GM23338 (cell line): ENCODE measurements around the gene TTC39B. TPM values are rescaled to one million over a fixed set of nuclear protein-coding genes. Genes with fewer than 3 reads are reported as not detected.

ENCODE experiments used
- ATAC-seq: fragments of 200-7000 bp; cut with Tn5 transposase; 3 replicates; pipeline ENCODE4 v1.9.1; 2020
- DNase-seq: peaks from one replicate; pipeline ENCODE4 v3.0.0-alpha.2; 2015; ENCODE audit warnings: low spot score
- H2AFZ ChIP-seq: fragments of 200-600 bp; sonication (generic); 2 replicates; pipeline ENCODE4 v1.8.0; 2016; ENCODE audit warnings: antibody characterized with exemption, mild to moderate bottlenecking, moderate library complexity
- H3F3A ChIP-seq: fragments of 200-600 bp; sonication (generic); replicated peaks from 2 replicates; pipeline ENCODE4 v1.8.0; 2017; ENCODE audit warnings: antibody characterized with exemption, mixed run types, low read depth
- H3K27ac ChIP-seq: fragments of 200-600 bp; sonication (generic); 2 replicates; pipeline ENCODE4 v1.6.1; 2016; ENCODE audit warnings: low read depth
- H3K27me3 ChIP-seq: fragments of 200-600 bp; sonication (generic); 2 replicates; pipeline ENCODE4 v1.8.0; 2016; ENCODE audit warnings: mild to moderate bottlenecking, mixed run types, moderate library complexity; ENCODE audit not compliant: insufficient read depth
- H3K36me3 ChIP-seq: fragments of 200-600 bp; sonication (generic); 2 replicates; pipeline ENCODE4 v1.8.0; 2016; ENCODE audit warnings: mild to moderate bottlenecking; ENCODE audit not compliant: insufficient read depth
- H3K4me1 ChIP-seq: fragments of 200-600 bp; sonication (generic); 2 replicates; pipeline ENCODE4 v1.8.0; 2016; ENCODE audit warnings: mild to moderate bottlenecking, moderate library complexity; ENCODE audit not compliant: insufficient read depth
- H3K4me2 ChIP-seq: fragments of 200-600 bp; sonication (generic); 2 replicates; pipeline ENCODE4 v1.7.1; 2017; ENCODE audit warnings: mixed run types
- H3K4me3 ChIP-seq: fragments of 200-600 bp; sonication (generic); 2 replicates; pipeline ENCODE4 v1.6.1; 2016; ENCODE audit warnings: mixed run types
- H3K79me2 ChIP-seq: fragments of 200-600 bp; sonication (generic); replicated peaks from 2 replicates; pipeline ENCODE4 v1.8.0; 2017; ENCODE audit warnings: mild to moderate bottlenecking; ENCODE audit not compliant: insufficient read depth
- H3K9me2 ChIP-seq: fragments of 200-600 bp; sonication (generic); 2 replicates; pipeline ENCODE4 v1.8.0; 2017; ENCODE audit not compliant: insufficient read depth
- H4K20me1 ChIP-seq: fragments of 200-600 bp; sonication (generic); replicated peaks from 2 replicates; pipeline ENCODE4 v1.8.0; 2017; ENCODE audit warnings: mild to moderate bottlenecking; ENCODE audit not compliant: insufficient read depth
- H3K27ac Mint-ChIP-seq: 2 replicates; pipeline ENCODE4 v1.8.0; 2020; ENCODE audit warnings: inconsistent platforms, mild to moderate bottlenecking, moderate library complexity, mixed read lengths
- H3K27me3 Mint-ChIP-seq: 3 replicates; pipeline ENCODE4 v1.8.0; 2022; ENCODE audit warnings: low read depth, mild to moderate bottlenecking, moderate library complexity, mixed read lengths, inconsistent platforms; ENCODE audit not compliant: insufficient read depth, poor library complexity
- H3K36me3 Mint-ChIP-seq: 3 replicates; pipeline ENCODE4 v1.8.0; 2021; ENCODE audit warnings: low read depth, mild to moderate bottlenecking, inconsistent platforms, moderate library complexity, mixed read lengths
- H3K4me1 Mint-ChIP-seq: 3 replicates; pipeline ENCODE4 v1.8.0; 2020; ENCODE audit warnings: mild to moderate bottlenecking, inconsistent platforms, mixed read lengths
- H3K4me3 Mint-ChIP-seq: 3 replicates; pipeline ENCODE4 v1.8.0; 2021; ENCODE audit warnings: moderate library complexity, mild to moderate bottlenecking, inconsistent platforms, mixed read lengths
- H3K9me3 Mint-ChIP-seq: 3 replicates; pipeline ENCODE4 v1.8.0; 2020; ENCODE audit warnings: moderate library complexity, mild to moderate bottlenecking, inconsistent platforms, mixed read lengths
- CREB1 ChIP-seq: fragments of 250-450 bp; sonication (Bioruptor Pico); IDR thresholded peaks from 2 replicates; pipeline ENCODE4 v1.5.0; 2020; ENCODE audit warnings: low read depth, mild to moderate bottlenecking, moderate library complexity
- CTCF ChIP-seq, 2 experiments: fragments of 200-600 bp in 1 of 2; sonication (generic) in 1 of 2; conservative IDR thresholded peaks; 2 replicates each; pipeline versions ENCODE4 v1.5.1 to v1.6.1; 2016 to 2017; ENCODE audit warnings: antibody characterized with exemption in 2 of 2, low read depth in 2 of 2, mild to moderate bottlenecking in 2 of 2, moderate library complexity in 1 of 2
- ETS1 ChIP-seq: IDR thresholded peaks from 2 replicates; pipeline ENCODE4 v1.6.1; 2016; ENCODE audit warnings: antibody characterized with exemption
- EZH2 ChIP-seq: fragments of 200-600 bp; sonication (generic); IDR thresholded peaks from one replicate; pipeline ENCODE4 v1.8.0; 2017; ENCODE audit warnings: antibody characterized with exemption, mild to moderate bottlenecking, low read depth; ENCODE audit not compliant: unreplicated experiment
- EZH2phosphoT487 ChIP-seq: fragments of 200-600 bp; sonication (generic); IDR thresholded peaks from one replicate; pipeline ENCODE4 v1.8.1; 2018; ENCODE audit warnings: antibody characterized with exemption; ENCODE audit not compliant: unreplicated experiment
- JUNB ChIP-seq: IDR thresholded peaks from one replicate; pipeline ENCODE4 v1.6.1; 2016; ENCODE audit warnings: antibody characterized with exemption; ENCODE audit not compliant: unreplicated experiment
- NANOG ChIP-seq: IDR thresholded peaks from 2 replicates; pipeline ENCODE4 v1.6.1; 2016; ENCODE audit warnings: antibody characterized with exemption, borderline replicate concordance
- POLR2AphosphoS5 ChIP-seq: IDR thresholded peaks from 2 replicates; pipeline ENCODE4 v1.6.1; 2016; ENCODE audit warnings: antibody characterized with exemption, low read depth
- REST ChIP-seq: IDR thresholded peaks from one replicate; pipeline ENCODE4 v1.6.1; 2018; ENCODE audit warnings: antibody characterized with exemption; ENCODE audit not compliant: unreplicated experiment
- STAT1 ChIP-seq: IDR thresholded peaks from one replicate; pipeline ENCODE4 v1.6.1; 2016; ENCODE audit warnings: antibody characterized with exemption; ENCODE audit not compliant: unreplicated experiment
- ZNF114 ChIP-seq: fragments of 250-450 bp; sonication (Bioruptor Pico); IDR thresholded peaks from 2 replicates; pipeline ENCODE4 v1.5.0; 2020; ENCODE audit warnings: mild to moderate bottlenecking, moderate library complexity
- ZNF331 ChIP-seq: fragments of 250-450 bp; sonication (Bioruptor Pico); IDR thresholded peaks from 2 replicates; pipeline ENCODE4 v1.5.0; 2020; ENCODE audit warnings: low read depth, mild to moderate bottlenecking, moderate library complexity
- ZNF462 ChIP-seq: fragments of 250-450 bp; sonication (Bioruptor Pico); IDR thresholded peaks from 2 replicates; pipeline ENCODE4 v1.5.0; 2020; ENCODE audit warnings: mild to moderate bottlenecking, moderate library complexity
- polyA plus RNA-seq: library from polyadenylated mRNA; unstranded; fragments of >200 nt; fragmentation: Nextera tagmentation; extraction: Ambion mirVana; gene quantifications from 2 replicates; pipeline ENCODE4 v1.2.1, GENCODE V29; 2016
- total RNA-seq: library from RNA; depleted of rRNA; stranded (reverse); fragments of >200 nt; shearing (Covaris generic); gene quantifications from 2 replicates; pipeline ENCODE4 v1.2.3, GENCODE V29; 2014

The TTC39B gene
- total and polyA plus RNA-seq, 2 experiments from 2014 or later: 2.8 to 11.1 TPM

- no peaks in the 10 kb centered on the region; the same call in 2 of the 3 replicates for H3K36me3 Mint-ChIP-seq
- Histone ChIP-seq H3F3A (no peaks in the 10 kb centered on the region), H3K4me1 (peaks cover 5% of the 10 kb centered on the region; the same call in 1 of the 2 replicates), H3K9me2 (peaks cover 9% of the 10 kb centered on the region; the same call in 1 of the 2 replicates), H4K20me1 (no peaks in the 10 kb centered on the region), H3K27me3 (no peaks in the 10 kb centered on the region), H3K4me2 (no peak overlapping the region), H2AFZ (no peak overlapping the region), H3K27ac (no peak overlapping the region), H3K79me2 (no peaks in the 10 kb centered on the region), H3K4me3 (no peak overlapping the region), H3K36me3 (no peaks in the 10 kb centered on the region)
- TF ChIP-seq ZNF114 (CRISPR knock-in tag): no peak
- no peak for TF ChIP-seq ZNF331 (CRISPR knock-in tag)
- TF ChIP-seq CREB1: no peak
- TF ChIP-seq JUNB: no peak
- no peak for TF ChIP-seq NANOG
- TF ChIP-seq EZH2: no peak
- TF ChIP-seq ZNF462 (CRISPR knock-in tag): no peak
- no peak for TF ChIP-seq ETS1
- TF ChIP-seq POLR2AphosphoS5: no peak
- TF ChIP-seq REST: no peak
- TF ChIP-seq STAT1: no peak
- TF ChIP-seq CTCF (conservative IDR thresholded peaks at IDR 0.05; ENCODE audit: low read depth in 2 of 2): no peak
- no peak for TF ChIP-seq EZH2phosphoT487
- H3K27me3 Mint-ChIP-seq: no peaks in the 10 kb centered on the region
- no peaks in the 10 kb centered on the region; the same call in 2 of the 3 replicates for H3K4me1 Mint-ChIP-seq
- peak; percentile 44; the same call in 2 of the 3 replicates for ATAC-seq
- no peak overlapping the region for H3K27ac Mint-ChIP-seq
- DNase-seq: no peak
- no peak overlapping the region for H3K4me3 Mint-ChIP-seq
- peaks cover 4% of the 10 kb centered on the region; the same call in 1 of the 3 replicates for H3K9me3 Mint-ChIP-seq
Measured at GRCh38 chr9:15161753-15162152, 145.3 kb downstream of the TTC39B start.
